Kidney (tissue), 14 donors: ENCODE measurements around the gene FUT8. TPM values are rescaled to one million over a fixed set of nuclear protein-coding genes. Genes with fewer than 3 reads are reported as not detected.

Experiments used
- DNase-seq, 5 donors: peaks; one replicate each; pipeline ENCODE4 v3.0.0-alpha.2; 2013 to 2020
- FAIRE-seq: peaks from 2 replicates; lab custom pipeline; 2012; peaks lifted over from hg19 to GRCh38; lab: Jason Lieb, UNC
- H3K27ac ChIP-seq, 2 donors: one replicate each; pipeline ENCODE4 v1.7.0; 2013; ENCODE audit warnings: low read depth in 2 of 2, low read length in 2 of 2, inconsistent platforms in 1 of 2
- H3K27me3 ChIP-seq: one replicate; pipeline ENCODE4 v1.7.1; 2013; ENCODE audit warnings: low read length, inconsistent platforms; ENCODE audit not compliant: control insufficient read depth, insufficient read depth
- H3K36me3 ChIP-seq, 3 donors: one replicate each; pipeline versions ENCODE4 v1.7.0 to v1.7.1; 2013; ENCODE audit warnings: low read length in 3 of 3, control low read depth in 1 of 3, inconsistent platforms in 1 of 3; ENCODE audit not compliant: insufficient read depth in 3 of 3, control insufficient read depth in 2 of 3
- H3K4me1 ChIP-seq, 3 donors: one replicate each; pipeline versions ENCODE4 v1.7.0 to v1.7.1; 2013; ENCODE audit warnings: low read length in 3 of 3, inconsistent platforms in 1 of 3, low read depth in 1 of 3; ENCODE audit not compliant: control insufficient read depth in 2 of 3, insufficient read depth in 2 of 3
- H3K4me3 ChIP-seq, 3 donors: one replicate each; pipeline versions ENCODE4 v1.7.0 to v1.8.1; 2013; ENCODE audit warnings: low read length in 3 of 3, control low read depth in 1 of 3, inconsistent platforms in 1 of 3
- H3K9ac ChIP-seq, 3 donors: one replicate each; pipeline versions ENCODE4 v1.7.0 to v1.7.1; 2013; ENCODE audit warnings: low read length in 3 of 3, control low read depth in 1 of 3, inconsistent platforms in 1 of 3
- H3K9me3 ChIP-seq, 3 donors: one replicate each; pipeline versions ENCODE4 v1.7.0 to v1.7.1; 2013; ENCODE audit warnings: low read length in 3 of 3, control low read depth in 1 of 3, inconsistent platforms in 1 of 3; ENCODE audit not compliant: control insufficient read depth in 2 of 3, insufficient read depth in 1 of 3
- CTCF ChIP-seq: IDR thresholded peaks from 3 replicates; pipeline ENCODE4 v1.5.1; 2012; ENCODE audit warnings: mild to moderate bottlenecking, moderate library complexity, borderline replicate concordance; ENCODE audit not compliant: insufficient read depth; ENCODE audit errors: extremely low read depth
- intact Hi-C: fragments of 100-400 bp; cut with DNase I; formaldehyde crosslinking; loops from one replicate; pipeline ENCODE4 v1.11.1; 2022
- polyA plus RNA-seq: library from polyadenylated mRNA; stranded (reverse); fragments of 350-450 nt; fragmentation: Illumina TruSeq; extraction: RNeasy Lipid Tissue Mini Kit (QIAGEN cat#74804); gene quantifications from one replicate; pipeline ENCODE4 v1.2.3, GENCODE V29; 2014; ENCODE audit warnings: low read depth, low replicate concordance; ENCODE audit not compliant: insufficient read depth
- total RNA-seq: library from RNA; stranded (reverse); fragmentation: NEBNext Ultra II Directional; extraction: Animal tissue kit (Norgen Biotek cat#: 25700); gene quantifications from one replicate; pipeline ENCODE4 v1.2.1, GENCODE V29; 2021
- donor health status: control.
- donor health status: control.
- donor health status: control.
- donor health status: control.
- donor health status: control.
- donor health status: DM: yes; HTN: yes; CAD: no.
- donor health status: Normal renal cell carcinoma (clear cell type).

FUT8 gene
- total and polyA plus RNA-seq, 2 donors from 2014 or later = 8.2 to 49.6 TPM

- Histone ChIP-seq H3K4me3 (no peak overlapping the region), H3K27me3 (no peaks in the 10 kb centered on the region), H3K36me3 (no peaks in the 10 kb centered on the region), H3K4me1 (no peaks in the 10 kb centered on the region), H3K27ac (no peak overlapping the region), H3K9ac (no peak overlapping the region), H3K9me3 (peaks cover 0 to 10% (median 0%) of the 10 kb centered on the region in 3 donors)
- no peak for FAIRE-seq
- intact Hi-C loops = no loop called here
- DNase-seq = no peak
- TF ChIP-seq CTCF = no peak
These were observed 26.6 kb downstream of the FUT8 start for GRCh38 chr14:65439117-65439516.

GRCh38 chr14:65440230-65440629, 27.7 kb downstream of the FUT8 start:
- intact Hi-C loops = no loop called here
- Histone ChIP-seq H3K27me3 (no peaks in the 10 kb centered on the region), H3K4me3 (no peak overlapping the region), H3K9me3 (peaks cover 0 to 9% (median 0%) of the 10 kb centered on the region in 3 donors), H3K9ac (no peak overlapping the region), H3K27ac (no peak overlapping the region), H3K4me1 (no peaks in the 10 kb centered on the region), H3K36me3 (no peaks in the 10 kb centered on the region)
- no peak for TF ChIP-seq CTCF
- FAIRE-seq (no peak), DNase-seq (no peak)

GRCh38 chr14:65444230-65444629, 31.7 kb downstream of the FUT8 start:
- intact Hi-C loops = no loop called here
- FAIRE-seq (no peak), DNase-seq (no peak)
- Histone ChIP-seq H3K4me3 (no peak overlapping the region), H3K36me3 (no peaks in the 10 kb centered on the region), H3K9ac (no peak overlapping the region), H3K27ac (no peak overlapping the region), H3K27me3 (no peaks in the 10 kb centered on the region), H3K9me3 (no peaks in the 10 kb centered on the region), H3K4me1 (no peaks in the 10 kb centered on the region)
- TF ChIP-seq CTCF = no peak

GRCh38 chr14:65446159-65446558, 33.6 kb downstream of the FUT8 start:
- TF ChIP-seq CTCF = no peak
- H3K36me3 ChIP-seq = no peaks in the 10 kb centered on the region
- no peaks in the 10 kb centered on the region for H3K9me3 ChIP-seq
- no peak overlapping the region for H3K4me3 ChIP-seq
- H3K27me3 ChIP-seq = no peaks in the 10 kb centered on the region
- no peak overlapping the region for H3K27ac ChIP-seq
- intact Hi-C loops = no loop called here
- DNase-seq = no peak
- H3K9ac ChIP-seq = no peak overlapping the region
- FAIRE-seq = no peak
- no peaks in the 10 kb centered on the region for H3K4me1 ChIP-seq
